ENCODE measurements around the gene PLAAT4.
"Not testable (repeated sequence)": the region's sequence is repeated elsewhere in the genome, so short reads cannot be mapped to it uniquely, and the experiment has no call there.

PLAAT4 gene

GRCh38 chr11:63573881-63574855, 37.6 kb downstream of the PLAAT4 start:
- DNase-seq: no peak

GRCh38 chr11:63574856-63575602, 38.4 kb downstream of the PLAAT4 start:
- no peak for DNase-seq

- not testable (repeated sequence) for DNase-seq
Measured at GRCh38 chr11:63578882-63579281, 42.3 kb downstream of the PLAAT4 start.

- not testable (repeated sequence) for DNase-seq
Measured at GRCh38 chr11:63581224-63581623, 44.6 kb downstream of the PLAAT4 start.

- DNase-seq: no peak
Measured at GRCh38 chr11:63583357-63583677, 46.7 kb downstream of the PLAAT4 start.

GRCh38 chr11:63586451-63587166, 50.0 kb downstream of the PLAAT4 start:
- no peak for DNase-seq

GRCh38 chr11:63589000-63589399, 52.4 kb downstream of the PLAAT4 start:
- no peak for DNase-seq

- DNase-seq: no peak
Measured at GRCh38 chr11:63590024-63590788, 53.6 kb downstream of the PLAAT4 start.

GRCh38 chr11:63592975-63593395, 56.4 kb downstream of the PLAAT4 start:
- no peak for DNase-seq

GRCh38 chr11:63595296-63595695, 58.7 kb downstream of the PLAAT4 start:
- DNase-seq: no peak
